Colon (tissue), 2 donors: ENCODE measurements around the gene APMAP.
"Not testable (repeated sequence)": the region's sequence is repeated elsewhere in the genome, so short reads cannot be mapped to it uniquely, and the experiment has no call there.

Source experiments
- FAIRE-seq: peaks from 2 replicates; lab custom pipeline; 2012; peaks lifted over from hg19 to GRCh38; lab: Jason Lieb, UNC
- donor health status: control.
- donor health status: control.

Gene APMAP

GRCh38 chr20:24930724-24931688, 61.5 kb downstream of the APMAP start:
- not testable (repeated sequence) for FAIRE-seq

- peak; percentile 28 for FAIRE-seq
Observed at GRCh38 chr20:24929867-24930723, 62.5 kb downstream of the APMAP start.

GRCh38 chr20:24929259-24929658, 63.3 kb downstream of the APMAP start:
- FAIRE-seq: not testable (repeated sequence)

- not testable (repeated sequence) for FAIRE-seq
Observed at GRCh38 chr20:24920706-24921105, 71.8 kb downstream of the APMAP start.

GRCh38 chr20:24919665-24920064, 72.9 kb downstream of the APMAP start:
- not testable (repeated sequence) for FAIRE-seq

- FAIRE-seq: no peak
Observed at GRCh38 chr20:24918579-24919566, 73.7 kb downstream of the APMAP start.

GRCh38 chr20:24917797-24918578, 74.6 kb downstream of the APMAP start:
- FAIRE-seq: no peak

GRCh38 chr20:24917056-24917455, 75.5 kb downstream of the APMAP start:
- no peak for FAIRE-seq

- FAIRE-seq: no peak
Observed at GRCh38 chr20:24916412-24916811, 76.1 kb downstream of the APMAP start.

- FAIRE-seq: no peak
Observed at GRCh38 chr20:24915892-24916291, 76.7 kb downstream of the APMAP start.

- FAIRE-seq: no peak
Observed at GRCh38 chr20:24915440-24915839, 77.1 kb downstream of the APMAP start.

GRCh38 chr20:24914388-24915241, 77.9 kb downstream of the APMAP start:
- FAIRE-seq: no peak

- FAIRE-seq: no peak
Observed at GRCh38 chr20:24913076-24913628, 79.4 kb downstream of the APMAP start.
